GDM1 (cell line): ENCODE measurements around the gene TUFM.

Experiments used
- DNase-seq: peaks from one replicate; lab custom pipeline; 2025; lab: John Stamatoyannopoulos, UW

TUFM gene

DNA sequence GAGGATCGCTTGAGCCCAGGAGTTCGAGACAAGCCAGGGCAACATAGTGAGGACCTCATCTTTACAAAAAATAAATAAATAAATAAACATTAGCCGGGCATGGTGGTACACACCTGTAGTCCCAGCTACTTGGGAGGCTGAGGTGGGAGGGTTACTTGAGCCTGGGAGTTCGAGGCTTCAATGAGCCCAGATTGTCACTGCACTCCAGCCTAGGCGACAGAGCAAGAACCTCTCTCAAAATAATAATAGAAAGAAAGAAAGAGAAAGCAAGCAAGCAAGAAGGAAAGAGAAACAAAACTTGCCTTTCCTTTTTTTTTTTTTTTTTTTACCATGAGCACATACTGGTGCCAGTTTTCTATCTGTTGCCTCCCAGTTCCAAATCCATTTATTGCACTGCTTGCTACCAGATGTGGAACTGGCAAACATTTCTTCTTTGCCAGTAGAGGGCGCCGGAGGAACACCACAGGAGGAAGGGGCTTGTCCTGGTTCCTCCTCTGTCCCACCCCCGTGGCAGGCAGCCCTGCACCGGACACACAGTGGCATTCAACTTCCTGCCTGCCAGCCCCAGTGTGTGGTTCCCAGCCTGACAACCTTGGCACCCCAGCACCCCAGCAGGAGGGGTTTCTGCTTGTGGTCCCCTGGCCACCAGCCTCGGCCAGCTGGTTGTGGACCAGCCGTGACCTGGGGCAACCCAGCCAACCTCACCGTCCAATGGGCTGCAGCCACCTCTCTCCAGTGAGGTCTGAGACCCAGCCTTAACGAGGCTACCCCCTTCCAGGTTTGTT, 43.7 kb downstream of the TUFM start:
- DNase-seq = peak; percentile 70
